Heart right ventricle (tissue), 16 donors: ENCODE data around the gene TPSD1. TPM values are rescaled to one million over a fixed set of nuclear protein-coding genes. Genes with fewer than 3 reads are reported as not detected.
"Not testable (repeated sequence)": the region's sequence is repeated elsewhere in the genome, so short reads cannot be mapped to it uniquely, and the experiment has no call there.

ENCODE experiments used
- ATAC-seq, 8 donors: fragments of 200-7000 bp; cut with Tn5 transposase; one replicate each; pipeline ENCODE4 v1.9.1; 2020; ENCODE audit warnings: mild to moderate bottlenecking in 8 of 8, moderate library complexity in 8 of 8, moderate number of reproducible peaks in 1 of 8
- DNase-seq, 2 donors: peaks; one replicate each; pipeline ENCODE4 v3.0.0-alpha.2; 2020
- H3K27ac ChIP-seq, 10 donors: fragments of 200-600 bp; sonication (generic) in 2 of 10; one replicate each; pipeline versions ENCODE4 v1.5.0 to v1.8.0; 2020 to 2022; ENCODE audit warnings: mild to moderate bottlenecking in 3 of 10
- H3K27me3 ChIP-seq, 7 donors: fragments of 200-600 bp; one replicate each; pipeline ENCODE4 v1.8.0; 2021 to 2022; ENCODE audit warnings: mild to moderate bottlenecking in 2 of 7
- H3K36me3 ChIP-seq, 9 donors: fragments of 200-600 bp; sonication (generic) in 1 of 9; one replicate each; pipeline versions ENCODE4 v1.5.0 to v1.8.0; 2020 to 2022; ENCODE audit warnings: mild to moderate bottlenecking in 2 of 9
- H3K4me1 ChIP-seq, 9 donors: fragments of 200-600 bp; sonication (generic) in 1 of 9; one replicate each; pipeline versions ENCODE4 v1.5.0 to v1.8.0; 2020 to 2022; ENCODE audit warnings: mild to moderate bottlenecking in 4 of 9
- H3K4me3 ChIP-seq, 10 donors: fragments of 200-600 bp; sonication (generic) in 2 of 10; one replicate each; pipeline versions ENCODE4 v1.5.0 to v1.8.0; 2020 to 2022; ENCODE audit warnings: mild to moderate bottlenecking in 7 of 10, moderate library complexity in 2 of 10
- H3K9me3 ChIP-seq, 11 donors: fragments of 200-600 bp in 10 of 11; sonication (generic) in 2 of 11; one replicate each; pipeline versions ENCODE4 v1.5.0 to v1.8.0; 2013 to 2022; ENCODE audit warnings: mild to moderate bottlenecking in 2 of 11, control low read depth in 1 of 11, moderate library complexity in 1 of 11
- WGBS, 2 donors: extraction: QIAGEN DNeasy Blood & Tissue Kit; methylation state at CpG; one replicate each; pipeline ENCODE4 v1.1.7; 2013; ENCODE audit warnings: inconsistent platforms in 1 of 2; 5-methylcytosine and 5-hydroxymethylcytosine counted together
- intact Hi-C, 10 donors: fragments of 100-400 bp; cut with DNase I; formaldehyde crosslinking; loops; one replicate each; pipeline versions ENCODE4 v1.11.1 to v1.14.2; 2022
- polyA plus RNA-seq, 2 donors: library from polyadenylated mRNA; stranded (reverse); fragments of 200-250 nt; gene quantifications; one replicate each; pipeline ENCODE4 v1.2.3, GENCODE V29; 2013
- total RNA-seq, 10 donors: library from RNA; stranded (reverse); fragmentation: NEBNext Ultra II Directional in 3 of 10; extraction: Animal tissue kit (Norgen Biotek cat#: 25700) in 3 of 10; gene quantifications; one replicate each; pipeline versions ENCODE4 v1.2.1 to v1.2.4, GENCODE V29; 2021 to 2023
- TF ChIP-seq, protein P1 (sequence below), 9 donors: fragments of 200-600 bp; sonication (generic) in 2 of 9; IDR thresholded peaks; one replicate each; pipeline versions ENCODE4 v1.5.0 to v1.8.0; 2021 to 2022; ENCODE audit warnings: antibody characterized with exemption in 9 of 9, mild to moderate bottlenecking in 5 of 9, moderate library complexity in 1 of 9
- donor health status: Arrhythmogenic right ventricular cardiomyopathy.
- donor health status: ischemic (EF 13 %, LVEDD 7.1; RV severe dilation, severe dysfunction).
- donor health status: healthy with polysubstance abuse.
- donor health status: DM: no; HTN: yes; CAD: no.
- donor health status: DM: no; HTN: no; CAD: no.
- donor health status: ischemic (EF 25% LVEDD 6.9; RV normal size, moderate dysfunction).
- donor health status: ischemic (EF 25% LVEDD 5.7; RV mildly dilated, moderate dysfunction).
- donor health status: healthy.
- donor health status: DM: yes; HTN: yes; CAD: no.
- donor health status: Ischemic cardiomyopathy.
- donor health status: ischemic (EF 35%, LVEDD 5.7; RV mildly dilated, moderate dysfunction).
- donor health status: nonischemic (EF 11% LVEDD 7.7; RV severe dilation, severe dysfunction).
- donor health status: DM: yes; HTN: yes; CAD: no.
- donor health status: PGD.
- donor health status: ischemic (EF 29% LVEDD 5.4; RV normal size, mild dysfunction).
- donor health status: nonischemic (EF 23%, LVEDD 6.1; RV moderate dilation, normal function).

TPSD1 gene
- total and polyA plus RNA-seq, 12 donors = 0.12 to 0.51 (median 0.33) TPM; not detected in 7

DNA sequence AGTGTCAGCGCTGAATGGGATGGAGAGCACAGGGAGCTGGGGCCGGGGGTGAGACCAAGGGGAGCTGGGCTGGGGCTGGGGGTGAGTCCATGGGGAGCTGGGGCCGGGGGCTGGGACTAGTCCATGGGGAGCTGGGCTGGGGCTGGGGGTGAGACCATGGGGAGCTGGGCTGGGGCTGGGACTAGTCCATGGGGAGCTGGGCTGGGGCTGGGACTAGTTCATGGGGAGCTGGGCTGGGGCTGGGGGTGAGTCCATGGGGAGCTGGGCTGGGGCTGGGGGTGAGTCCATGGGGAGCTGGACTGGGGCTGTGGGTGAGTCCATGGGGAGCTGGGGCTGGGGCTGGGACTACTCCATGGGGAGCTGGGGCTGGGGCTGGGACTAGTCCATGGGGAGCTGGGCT, 1.0 kb upstream of the TPSD1 start:
- ATAC-seq = not testable (repeated sequence)

DNA sequence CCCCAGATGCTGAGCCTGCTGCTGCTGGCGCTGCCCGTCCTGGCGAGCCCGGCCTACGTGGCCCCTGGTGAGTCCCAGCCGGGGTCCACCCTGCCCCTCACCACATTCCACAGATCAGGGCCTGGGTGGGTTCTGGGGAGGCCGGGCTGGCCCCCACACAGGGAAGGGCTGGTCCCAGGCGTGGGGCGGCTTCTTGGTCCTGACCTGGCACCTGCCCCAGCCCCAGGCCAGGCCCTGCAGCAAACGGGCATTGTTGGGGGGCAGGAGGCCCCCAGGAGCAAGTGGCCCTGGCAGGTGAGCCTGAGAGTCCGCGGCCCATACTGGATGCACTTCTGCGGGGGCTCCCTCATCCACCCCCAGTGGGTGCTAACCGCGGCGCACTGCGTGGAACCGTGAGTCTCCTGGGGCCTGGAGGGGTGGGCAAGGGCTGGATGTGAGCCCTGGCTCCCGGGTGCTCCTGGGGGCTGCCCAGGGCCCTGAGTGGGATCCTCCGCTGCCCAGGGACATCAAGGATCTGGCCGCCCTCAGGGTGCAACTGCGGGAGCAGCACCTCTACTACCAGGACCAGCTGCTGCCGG, 516 bp downstream of the TPSD1 start:
- H3K4me3 ChIP-seq, H3K27ac ChIP-seq, H3K9me3 ChIP-seq, H3K4me1 ChIP-seq, intact Hi-C loops, H3K36me3 ChIP-seq, DNase-seq: not testable (repeated sequence)
- ATAC-seq = peak in 1 of 8 donors; percentile 10
- WGBS, 2 donors = 80 to 86% methylated on average over 22 to 23 of the region's 23 CpGs
- H3K27me3 ChIP-seq = peaks cover 15 to 50% (median 39%) of the 10 kb centered on the region in 7 donors

More for the DNA sequence above, 1.0 kb upstream of the TPSD1 start:
- intact Hi-C loops, H3K27ac ChIP-seq, H3K9me3 ChIP-seq, H3K36me3 ChIP-seq, DNase-seq, H3K4me1 ChIP-seq, H3K4me3 ChIP-seq: not testable (repeated sequence)
- peaks cover 6 to 36% (median 25%) of the 10 kb centered on the region in 7 donors for H3K27me3 ChIP-seq
- WGBS, 2 donors = 92 to 95% methylated on average over 2 to 3 of the region's 3 CpGs

DNA sequence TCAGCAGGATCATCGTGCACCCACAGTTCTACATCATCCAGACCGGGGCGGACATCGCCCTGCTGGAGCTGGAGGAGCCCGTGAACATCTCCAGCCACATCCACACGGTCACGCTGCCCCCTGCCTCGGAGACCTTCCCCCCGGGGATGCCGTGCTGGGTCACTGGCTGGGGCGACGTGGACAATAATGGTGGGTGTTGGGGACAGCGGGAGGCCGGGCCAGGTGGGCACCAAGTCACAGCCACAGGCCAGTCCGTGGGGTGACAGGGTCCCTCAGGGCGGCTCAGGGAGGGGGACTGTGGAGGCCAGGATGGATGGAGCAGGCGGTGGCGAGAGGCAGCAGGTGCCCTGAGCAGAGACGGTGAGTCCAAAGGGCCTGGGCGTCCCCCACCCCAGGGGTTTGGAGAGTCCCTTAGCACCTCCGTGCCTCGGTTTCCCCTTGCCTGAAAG, 1.0 kb downstream of the TPSD1 start:
- no peak for ATAC-seq
- H3K27me3 ChIP-seq = peaks cover 16 to 55% (median 44%) of the 10 kb centered on the region in 7 donors

DNA sequence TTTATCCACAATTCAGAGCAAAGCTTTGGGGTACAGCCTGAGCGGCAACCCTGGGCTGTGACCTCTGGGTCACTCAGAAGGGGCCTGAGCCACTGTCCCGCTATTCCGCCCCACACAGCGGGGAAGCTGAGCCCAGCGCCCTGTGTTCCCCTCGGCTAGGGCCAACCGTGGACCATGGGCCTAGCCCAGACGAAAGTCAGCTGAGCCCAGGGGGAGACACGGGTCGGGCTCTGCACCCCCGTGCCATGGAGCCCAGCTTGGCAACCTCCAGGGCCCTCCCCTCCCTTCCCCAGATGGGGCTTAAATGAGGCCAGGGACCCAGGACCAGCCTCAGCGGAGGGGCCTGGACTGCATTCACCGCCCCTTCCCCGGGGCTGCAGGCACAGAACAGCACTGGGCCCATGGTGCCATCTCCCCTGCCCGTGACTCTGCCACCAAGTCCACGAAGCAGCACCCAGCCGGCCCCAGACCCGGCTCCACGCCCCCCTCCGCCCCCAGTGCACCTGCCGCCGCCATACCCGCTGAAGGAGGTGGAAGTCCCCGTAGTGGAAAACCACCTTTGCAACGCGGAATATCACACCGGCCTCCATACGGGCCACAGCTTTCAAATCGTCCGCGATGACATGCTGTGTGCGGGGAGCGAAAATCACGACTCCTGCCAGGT, 1.8 kb downstream of the TPSD1 start:
- Histone ChIP-seq H3K4me3 (no peak overlapping the region), H3K27me3 (peaks cover 16 to 63% (median 52%) of the 10 kb centered on the region in 7 donors), H3K4me1 (no peaks in the 10 kb centered on the region), H3K9me3 (no peaks in the 10 kb centered on the region), H3K27ac (no peak overlapping the region), H3K36me3 (no peaks in the 10 kb centered on the region)
- ATAC-seq (no peak), DNase-seq (no peak)
- intact Hi-C loops = no loop called here
- TF ChIP-seq, protein P1, sequence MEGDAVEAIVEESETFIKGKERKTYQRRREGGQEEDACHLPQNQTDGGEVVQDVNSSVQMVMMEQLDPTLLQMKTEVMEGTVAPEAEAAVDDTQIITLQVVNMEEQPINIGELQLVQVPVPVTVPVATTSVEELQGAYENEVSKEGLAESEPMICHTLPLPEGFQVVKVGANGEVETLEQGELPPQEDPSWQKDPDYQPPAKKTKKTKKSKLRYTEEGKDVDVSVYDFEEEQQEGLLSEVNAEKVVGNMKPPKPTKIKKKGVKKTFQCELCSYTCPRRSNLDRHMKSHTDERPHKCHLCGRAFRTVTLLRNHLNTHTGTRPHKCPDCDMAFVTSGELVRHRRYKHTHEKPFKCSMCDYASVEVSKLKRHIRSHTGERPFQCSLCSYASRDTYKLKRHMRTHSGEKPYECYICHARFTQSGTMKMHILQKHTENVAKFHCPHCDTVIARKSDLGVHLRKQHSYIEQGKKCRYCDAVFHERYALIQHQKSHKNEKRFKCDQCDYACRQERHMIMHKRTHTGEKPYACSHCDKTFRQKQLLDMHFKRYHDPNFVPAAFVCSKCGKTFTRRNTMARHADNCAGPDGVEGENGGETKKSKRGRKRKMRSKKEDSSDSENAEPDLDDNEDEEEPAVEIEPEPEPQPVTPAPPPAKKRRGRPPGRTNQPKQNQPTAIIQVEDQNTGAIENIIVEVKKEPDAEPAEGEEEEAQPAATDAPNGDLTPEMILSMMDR (IDR thresholded peaks at IDR 0.05) = no peak
- 77 to 83% methylated on average over 34 of the region's 34 CpGs for WGBS, 2 donors

More for the DNA sequence above, 1.0 kb downstream of the TPSD1 start:
- H3K4me1 ChIP-seq = no peaks in the 10 kb centered on the region
- DNase-seq = no peak
- H3K36me3 ChIP-seq = no peaks in the 10 kb centered on the region
- H3K4me3 ChIP-seq = no peak overlapping the region
- intact Hi-C loops = no loop called here
- H3K27ac ChIP-seq = no peak overlapping the region
- 78 to 85% methylated on average over 22 of the region's 22 CpGs for WGBS, 2 donors
- H3K9me3 ChIP-seq = no peaks in the 10 kb centered on the region
- TF ChIP-seq, protein P1 (IDR thresholded peaks at IDR 0.05) = no peak

DNA sequence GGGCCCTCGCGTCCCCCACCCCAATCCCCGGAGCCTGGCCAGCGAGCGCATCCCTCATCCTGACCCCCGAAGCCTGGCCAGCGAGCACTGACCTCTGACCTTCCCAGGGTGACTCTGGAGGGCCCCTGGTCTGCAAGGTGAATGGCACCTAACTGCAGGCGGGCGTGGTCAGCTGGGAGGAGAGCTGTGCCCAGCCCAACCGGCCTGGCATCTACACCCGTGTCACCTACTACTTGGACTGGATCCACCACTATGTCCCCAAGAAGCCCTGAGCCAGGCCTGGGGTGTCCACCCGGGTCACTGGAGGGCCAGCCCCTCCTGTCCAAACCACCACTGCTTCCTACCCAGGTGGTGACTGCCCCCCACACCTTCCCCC, 2.3 kb downstream of the TPSD1 start:
- Histone ChIP-seq H3K4me3 (no peak overlapping the region), H3K4me1 (no peaks in the 10 kb centered on the region), H3K36me3 (no peaks in the 10 kb centered on the region), H3K9me3 (no peaks in the 10 kb centered on the region), H3K27me3 (peaks cover 16 to 68% (median 58%) of the 10 kb centered on the region in 7 donors), H3K27ac (no peak overlapping the region)
- 72 to 75% methylated on average over 12 of the region's 12 CpGs for WGBS, 2 donors
- DNase-seq = no peak
- intact Hi-C loops = no loop called here
- no peak for ATAC-seq
- TF ChIP-seq, protein P1 (IDR thresholded peaks at IDR 0.05) = no peak
